Neural progenitor cell (in vitro differentiated cells): ENCODE results near the gene SUPT3H.

Experiments
- CTCF ChIP-seq: fragments of 200-600 bp; sonication (generic); IDR thresholded peaks from 2 replicates; pipeline ENCODE4 v1.5.1; 2017; ENCODE audit warnings: antibody characterized with exemption, mild to moderate bottlenecking
- EZH2 ChIP-seq: fragments of 200-600 bp; sonication (generic); IDR thresholded peaks from 2 replicates; pipeline ENCODE4 v1.6.1; 2017; ENCODE audit warnings: antibody characterized with exemption, mild to moderate bottlenecking, moderate library complexity
- EZH2phosphoT487 ChIP-seq: fragments of 200-600 bp; sonication (generic); IDR thresholded peaks from 2 replicates; pipeline ENCODE4 v1.6.1; 2017; ENCODE audit warnings: antibody characterized with exemption

- no peak for TF ChIP-seq CTCF
- TF ChIP-seq EZH2phosphoT487 = no peak
- TF ChIP-seq EZH2 = no peak
Measured at GRCh38 chr6:44820759-44821158, 557.0 kb downstream of the SUPT3H start.
